Stimulated activated CD8-positive, alpha-beta memory T cell treated with anti-CD3 and anti-CD28 coated beads, Interleukin-12 subunit alpha, Interleukin-12 subunit beta, amount 100 ng/mL, for 1 hour (primary cell): ENCODE measurements around the gene PIGK.
A peak's percentile ranks its signal among the peaks of the same experiment; 100 is the strongest.
"Not testable (repeated sequence)": the region's sequence is repeated elsewhere in the genome, so short reads cannot be mapped to it uniquely, and the experiment has no call there.

Experiments used
- DNase-seq: peaks from one replicate; pipeline ENCODE4 v3.0.0-alpha.2; 2020; ENCODE audit warnings: low read depth

The PIGK gene

GRCh38 chr1:77219166-77219887, at the start of gene PIGK:
PIGK (minus strand) TSS chr1:77219430; CDS start chr1:77219402, 28 bp downstream.
- peak; percentile 76 for DNase-seq

GRCh38 chr1:77267035-77267434, 47.8 kb upstream of the PIGK start:
- no peak for DNase-seq

GRCh38 chr1:77265180-77265579, 46.0 kb upstream of the PIGK start:
- DNase-seq, result no peak

GRCh38 chr1:77263708-77264107, 44.5 kb upstream of the PIGK start:
- no peak for DNase-seq

- DNase-seq, result no peak
Observed at GRCh38 chr1:77253211-77253610, 34.0 kb upstream of the PIGK start.

- no peak for DNase-seq
Observed at GRCh38 chr1:77250126-77250525, 30.9 kb upstream of the PIGK start.

- no peak for DNase-seq
Observed at GRCh38 chr1:77245830-77246229, 26.6 kb upstream of the PIGK start.

- DNase-seq, result no peak
Observed at GRCh38 chr1:77239311-77239710, 20.1 kb upstream of the PIGK start.

GRCh38 chr1:77238462-77238861, 19.2 kb upstream of the PIGK start:
- DNase-seq, result no peak

GRCh38 chr1:77234943-77235342, 15.7 kb upstream of the PIGK start:
- DNase-seq, result no peak

GRCh38 chr1:77234096-77234495, 14.9 kb upstream of the PIGK start:
- no peak for DNase-seq

GRCh38 chr1:77232829-77233228, 13.6 kb upstream of the PIGK start:
- no peak for DNase-seq

- DNase-seq, result no peak
Observed at GRCh38 chr1:77230051-77230450, 10.8 kb upstream of the PIGK start.

GRCh38 chr1:77228836-77229235, 9.6 kb upstream of the PIGK start:
- DNase-seq, result no peak

GRCh38 chr1:77227381-77227780, 8.2 kb upstream of the PIGK start:
- DNase-seq, result no peak

- no peak for DNase-seq
Observed at GRCh38 chr1:77222496-77222895, 3.3 kb upstream of the PIGK start.

GRCh38 chr1:77220687-77221463, 1.6 kb upstream of the PIGK start:
- no peak for DNase-seq

GRCh38 chr1:77218477-77219165, 609 bp downstream of the PIGK start:
- DNase-seq, result no peak

- not testable (repeated sequence) for DNase-seq
Observed at GRCh38 chr1:77204043-77204442, 15.2 kb downstream of the PIGK start.

- no peak for DNase-seq
Observed at GRCh38 chr1:77202751-77203150, 16.5 kb downstream of the PIGK start.

- DNase-seq, result no peak
Observed at GRCh38 chr1:77200806-77201205, 18.4 kb downstream of the PIGK start.

GRCh38 chr1:77200293-77200692, 18.9 kb downstream of the PIGK start:
- no peak for DNase-seq

GRCh38 chr1:77197351-77197750, 21.9 kb downstream of the PIGK start:
- no peak for DNase-seq
